Superior temporal gyrus (tissue), 1 donor: ENCODE data around the gene EXOC4.
"Not testable (repeated sequence)": the region's sequence is repeated elsewhere in the genome, so short reads cannot be mapped to it uniquely, and the experiment has no call there.

Experiments used
- DNase-seq: peaks from one replicate; pipeline ENCODE4 v3.0.0-alpha.2; 2016; ENCODE audit errors: extremely low spot score

EXOC4 gene

GRCh38 chr7:133623721-133624120, 370.8 kb downstream of the EXOC4 start:
- DNase-seq = no peak

- DNase-seq = no peak
These were observed 372.2 kb downstream of the EXOC4 start for GRCh38 chr7:133625046-133625445.

GRCh38 chr7:133629701-133630100, 376.8 kb downstream of the EXOC4 start:
- no peak for DNase-seq

GRCh38 chr7:133633055-133633454, 380.2 kb downstream of the EXOC4 start:
- no peak for DNase-seq

GRCh38 chr7:133635541-133635940, 382.7 kb downstream of the EXOC4 start:
- no peak for DNase-seq

- no peak for DNase-seq
These were observed 386.0 kb downstream of the EXOC4 start for GRCh38 chr7:133638857-133639256.

GRCh38 chr7:133641436-133641835, 388.6 kb downstream of the EXOC4 start:
- no peak for DNase-seq

- DNase-seq = no peak
These were observed 390.0 kb downstream of the EXOC4 start for GRCh38 chr7:133642907-133643306.

- not testable (repeated sequence) for DNase-seq
These were observed 390.8 kb downstream of the EXOC4 start for GRCh38 chr7:133643652-133644051.

- DNase-seq = no peak
These were observed 393.1 kb downstream of the EXOC4 start for GRCh38 chr7:133645884-133646391.

GRCh38 chr7:133646472-133647315, 393.8 kb downstream of the EXOC4 start:
- DNase-seq = no peak

- no peak for DNase-seq
These were observed 396.7 kb downstream of the EXOC4 start for GRCh38 chr7:133649593-133649992.

GRCh38 chr7:133650069-133650468, 397.2 kb downstream of the EXOC4 start:
- no peak for DNase-seq

- DNase-seq = no peak
These were observed 397.8 kb downstream of the EXOC4 start for GRCh38 chr7:133650487-133651300.

GRCh38 chr7:133652547-133652946, 399.7 kb downstream of the EXOC4 start:
- no peak for DNase-seq

GRCh38 chr7:133654547-133654946, 401.7 kb downstream of the EXOC4 start:
- no peak for DNase-seq

- DNase-seq = no peak
These were observed 409.4 kb downstream of the EXOC4 start for GRCh38 chr7:133662276-133662675.

- no peak for DNase-seq
These were observed 410.0 kb downstream of the EXOC4 start for GRCh38 chr7:133662830-133663229.

GRCh38 chr7:133664528-133664927, 411.6 kb downstream of the EXOC4 start:
- no peak for DNase-seq

GRCh38 chr7:133668296-133669060, 415.6 kb downstream of the EXOC4 start:
- no peak for DNase-seq

- DNase-seq = no peak
These were observed 416.2 kb downstream of the EXOC4 start for GRCh38 chr7:133669061-133669455.

GRCh38 chr7:133670250-133670649, 417.4 kb downstream of the EXOC4 start:
- DNase-seq = no peak
